ENCODE measurements around the gene LY6G5C.

- no peak for TF ChIP-seq CTCF (IDR thresholded peaks at IDR 0.05; ENCODE audit: low read depth, low read length, missing input control)
- TF ChIP-seq RAD21 (IDR thresholded peaks at IDR 0.05) = peak in 1 of 2 donors; percentile 26
- peak; percentile 30 for TF ChIP-seq SP1 (IDR thresholded peaks at IDR 0.05)
- peak; percentile 94 for TF ChIP-seq TAF1 (conservative IDR thresholded peaks at IDR 0.05)
These were observed 15.9 kb downstream of the LY6G5C start, which contains the start of gene GPANK1 for GRCh38 chr6:31664790-31665500.

Data from liver (tissue), 3 donors.